GM12872 (cell line): Measurements from ENCODE around the gene SDF4.

Source experiments
- TF ChIP-seq, protein P1 (sequence below): IDR thresholded peaks from 3 replicates; pipeline ENCODE4 v1.5.1; 2011; ENCODE audit warnings: low read depth, mild to moderate bottlenecking, low read length, moderate library complexity; ENCODE audit not compliant: insufficient read depth

SDF4 gene

DNA sequence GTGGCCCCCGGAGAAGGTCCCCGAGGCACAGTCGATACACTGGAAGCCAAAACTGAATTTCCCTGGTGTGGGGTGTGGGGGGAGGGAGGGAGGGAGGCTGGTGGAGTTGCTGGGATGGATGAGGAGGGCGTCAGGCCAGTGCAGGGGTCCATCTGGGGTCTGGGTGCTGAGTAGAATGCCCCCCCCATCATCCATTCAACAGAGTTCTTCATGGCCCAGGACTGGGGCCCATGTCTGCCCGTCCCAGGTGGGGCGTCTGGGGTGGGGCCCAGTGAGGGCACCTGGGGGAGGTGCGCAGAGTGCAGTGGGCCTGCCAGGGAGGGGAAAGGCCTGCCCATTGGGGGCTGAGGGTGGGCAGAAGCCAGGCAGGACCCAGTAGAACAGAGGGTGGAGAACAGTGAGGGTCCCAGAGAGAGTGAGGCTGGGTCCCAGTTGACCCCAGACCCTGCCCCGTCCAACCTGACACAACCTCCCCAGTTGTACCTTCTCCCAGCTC lies 27.3 kb downstream of the SDF4 start:
- TF ChIP-seq, protein P1, sequence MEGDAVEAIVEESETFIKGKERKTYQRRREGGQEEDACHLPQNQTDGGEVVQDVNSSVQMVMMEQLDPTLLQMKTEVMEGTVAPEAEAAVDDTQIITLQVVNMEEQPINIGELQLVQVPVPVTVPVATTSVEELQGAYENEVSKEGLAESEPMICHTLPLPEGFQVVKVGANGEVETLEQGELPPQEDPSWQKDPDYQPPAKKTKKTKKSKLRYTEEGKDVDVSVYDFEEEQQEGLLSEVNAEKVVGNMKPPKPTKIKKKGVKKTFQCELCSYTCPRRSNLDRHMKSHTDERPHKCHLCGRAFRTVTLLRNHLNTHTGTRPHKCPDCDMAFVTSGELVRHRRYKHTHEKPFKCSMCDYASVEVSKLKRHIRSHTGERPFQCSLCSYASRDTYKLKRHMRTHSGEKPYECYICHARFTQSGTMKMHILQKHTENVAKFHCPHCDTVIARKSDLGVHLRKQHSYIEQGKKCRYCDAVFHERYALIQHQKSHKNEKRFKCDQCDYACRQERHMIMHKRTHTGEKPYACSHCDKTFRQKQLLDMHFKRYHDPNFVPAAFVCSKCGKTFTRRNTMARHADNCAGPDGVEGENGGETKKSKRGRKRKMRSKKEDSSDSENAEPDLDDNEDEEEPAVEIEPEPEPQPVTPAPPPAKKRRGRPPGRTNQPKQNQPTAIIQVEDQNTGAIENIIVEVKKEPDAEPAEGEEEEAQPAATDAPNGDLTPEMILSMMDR = no peak

DNA sequence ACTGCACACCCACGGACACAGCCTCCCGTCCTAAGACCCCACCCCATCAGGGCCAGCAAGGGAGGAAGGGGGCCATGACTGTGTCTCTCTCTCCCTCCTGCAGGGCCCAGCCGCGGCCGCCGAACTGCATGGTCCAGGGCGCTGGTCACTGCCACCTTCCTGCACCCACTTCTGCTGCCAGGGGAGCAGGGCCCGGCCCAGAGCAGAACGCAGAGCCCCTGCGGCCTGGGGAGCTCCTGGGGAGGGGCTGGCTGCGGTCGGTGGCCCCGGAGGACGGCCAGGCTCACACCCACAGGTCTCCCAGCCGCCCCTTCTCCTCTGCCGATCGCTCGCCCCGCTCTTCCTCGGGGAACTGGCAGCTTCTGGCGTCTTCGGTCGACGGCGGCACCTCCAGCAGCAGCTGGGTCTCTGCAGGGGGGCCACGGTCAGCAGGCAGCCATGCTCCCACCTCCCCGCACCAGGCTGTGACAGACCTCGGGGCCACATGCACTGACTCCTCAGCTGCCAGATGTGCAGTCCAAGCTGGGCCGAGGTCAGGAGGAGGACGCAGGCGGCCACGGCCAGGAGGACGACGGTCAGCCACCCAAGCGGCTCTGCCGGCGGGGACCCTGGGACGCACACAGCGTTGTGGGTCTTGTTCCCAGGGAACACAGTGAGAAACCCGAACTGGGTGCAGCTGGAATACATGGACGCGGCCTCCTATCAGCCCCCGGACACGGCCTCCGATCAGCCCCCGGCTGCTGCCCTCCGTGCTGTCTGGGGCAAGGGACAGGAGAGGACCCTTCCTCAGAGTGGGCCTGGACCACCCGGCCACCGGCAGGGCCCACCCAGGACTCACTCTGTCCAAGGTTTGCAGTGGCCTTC lies 28.0 kb downstream of the SDF4 start:
- TF ChIP-seq, protein P1 = no peak

DNA sequence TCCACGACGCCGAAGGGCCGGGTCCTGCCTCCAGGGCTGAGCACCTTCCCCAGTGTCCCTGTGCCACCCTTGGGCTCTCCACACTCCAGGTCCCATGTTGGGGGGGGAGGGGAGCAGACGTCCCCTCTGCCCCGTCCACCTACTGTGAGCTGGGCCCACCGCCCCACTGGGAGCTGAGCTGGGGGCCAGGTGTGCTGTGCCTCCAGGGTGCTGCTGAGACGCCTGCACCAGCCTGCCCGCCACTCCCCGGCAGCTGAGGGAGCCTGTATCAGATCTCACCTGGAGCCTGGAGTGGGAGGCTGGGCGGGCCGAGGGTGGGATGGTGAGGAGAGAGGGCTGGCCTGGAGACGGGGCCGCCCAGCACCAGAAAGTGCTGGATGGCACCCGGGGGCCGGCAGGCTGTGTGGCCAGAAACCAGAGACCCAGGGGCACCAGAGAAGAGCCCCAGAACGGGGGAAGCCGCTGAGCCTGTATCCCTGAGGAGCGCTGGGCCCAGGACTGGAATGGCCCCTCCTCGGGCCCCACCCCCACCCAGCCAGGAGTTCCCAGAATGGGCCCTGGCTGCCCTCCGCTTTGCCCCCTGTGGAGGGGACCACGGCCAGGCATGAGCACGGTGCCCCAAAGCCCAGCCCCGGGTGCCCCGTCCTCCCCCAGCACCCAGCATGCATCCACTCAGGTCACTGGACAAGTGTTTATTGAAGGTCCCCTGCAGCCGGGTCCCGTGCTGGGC lies 28.8 kb downstream of the SDF4 start:
- TF ChIP-seq, protein P1 = no peak

DNA sequence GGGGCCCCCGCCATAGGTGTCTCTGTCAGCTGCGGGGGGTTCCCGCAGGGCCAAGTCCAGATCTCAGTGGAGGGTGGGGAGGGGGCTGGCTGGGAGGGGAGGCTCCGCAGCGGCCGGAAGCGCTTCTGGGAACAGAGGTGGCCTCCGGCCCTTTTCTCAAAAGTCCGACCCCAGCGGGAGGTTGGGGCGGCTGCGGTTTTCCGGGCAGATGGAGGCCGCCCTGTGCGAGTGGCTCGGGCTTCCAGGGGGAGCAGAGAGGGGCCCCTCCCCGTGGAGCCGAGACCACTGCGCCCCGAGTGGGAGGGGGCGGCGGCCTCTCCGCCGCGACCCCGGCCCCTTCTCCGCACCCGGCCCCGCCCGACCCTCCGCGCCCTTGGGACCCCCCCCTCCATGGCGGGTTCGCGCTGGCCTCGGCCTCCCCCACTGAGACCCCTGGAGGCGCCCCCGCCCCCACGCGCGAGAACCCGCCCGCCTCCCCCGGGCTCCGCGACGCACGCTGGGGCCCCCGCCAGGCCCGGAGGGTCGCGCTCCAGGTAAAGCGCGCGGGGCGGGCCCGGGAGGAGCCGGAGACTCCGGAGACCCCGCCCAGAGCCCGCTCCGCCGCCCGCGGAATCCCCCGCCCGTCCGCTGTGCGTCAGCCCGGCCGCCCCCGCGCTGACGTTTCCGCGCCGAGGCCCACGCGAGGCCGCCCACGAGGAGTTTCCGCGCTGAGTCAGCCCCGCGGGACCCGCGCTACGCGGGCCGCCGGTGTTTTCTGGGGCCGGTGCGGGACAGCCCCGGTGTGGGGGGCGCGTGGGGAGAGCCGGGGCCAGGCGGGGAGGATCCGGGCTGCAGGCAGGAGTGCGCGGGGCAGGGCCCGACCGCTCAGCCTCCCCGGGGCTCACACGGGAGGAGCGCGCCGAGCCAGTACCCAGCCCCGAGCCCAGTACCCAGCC lies 30.7 kb downstream of the SDF4 start:
- TF ChIP-seq, protein P1 = no peak

DNA sequence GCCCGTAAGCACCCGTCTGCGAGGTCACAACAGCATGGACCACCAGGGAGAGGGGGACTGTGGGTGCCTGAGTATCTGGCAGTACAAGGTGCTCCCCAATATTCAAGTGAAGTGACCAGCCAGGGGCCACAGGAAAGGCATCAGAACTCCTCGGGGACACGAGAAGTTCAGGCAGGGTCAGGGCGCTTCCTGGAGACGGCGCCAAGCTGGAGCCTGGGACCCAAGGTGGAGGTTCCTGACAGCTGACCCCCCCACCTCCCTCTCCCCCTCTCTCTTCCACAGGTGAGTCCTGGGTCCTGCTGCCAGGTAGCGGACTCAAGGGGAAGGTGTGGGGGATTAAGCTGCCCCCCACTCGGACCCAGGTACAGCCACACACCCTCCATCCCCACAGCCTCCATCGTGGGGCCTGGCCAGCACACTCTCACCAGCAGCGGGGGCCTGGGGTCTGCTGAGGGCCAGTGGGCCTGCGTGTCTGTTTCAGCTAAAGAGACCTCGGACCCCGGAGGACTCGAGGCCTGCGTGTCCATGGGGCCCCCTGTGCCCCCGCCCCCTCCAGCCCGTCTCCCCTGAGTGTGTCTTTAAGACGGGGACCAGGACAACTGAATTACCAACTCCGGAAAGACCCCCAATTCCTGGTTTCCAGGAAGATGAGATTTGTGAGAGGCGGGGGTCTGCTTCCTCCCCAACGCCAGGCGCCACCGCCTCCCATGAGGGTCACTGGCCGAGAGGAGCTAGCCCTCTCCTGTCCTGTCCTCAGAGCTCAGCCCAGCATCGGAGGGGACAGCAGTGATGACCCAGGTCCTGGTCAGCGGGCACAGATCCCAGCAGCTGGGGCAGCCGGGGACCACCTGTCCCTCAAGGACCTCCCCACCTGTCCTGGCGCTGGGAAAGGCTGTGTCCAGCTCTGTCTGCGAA lies 31.6 kb downstream of the SDF4 start:
- TF ChIP-seq, protein P1 = no peak

DNA sequence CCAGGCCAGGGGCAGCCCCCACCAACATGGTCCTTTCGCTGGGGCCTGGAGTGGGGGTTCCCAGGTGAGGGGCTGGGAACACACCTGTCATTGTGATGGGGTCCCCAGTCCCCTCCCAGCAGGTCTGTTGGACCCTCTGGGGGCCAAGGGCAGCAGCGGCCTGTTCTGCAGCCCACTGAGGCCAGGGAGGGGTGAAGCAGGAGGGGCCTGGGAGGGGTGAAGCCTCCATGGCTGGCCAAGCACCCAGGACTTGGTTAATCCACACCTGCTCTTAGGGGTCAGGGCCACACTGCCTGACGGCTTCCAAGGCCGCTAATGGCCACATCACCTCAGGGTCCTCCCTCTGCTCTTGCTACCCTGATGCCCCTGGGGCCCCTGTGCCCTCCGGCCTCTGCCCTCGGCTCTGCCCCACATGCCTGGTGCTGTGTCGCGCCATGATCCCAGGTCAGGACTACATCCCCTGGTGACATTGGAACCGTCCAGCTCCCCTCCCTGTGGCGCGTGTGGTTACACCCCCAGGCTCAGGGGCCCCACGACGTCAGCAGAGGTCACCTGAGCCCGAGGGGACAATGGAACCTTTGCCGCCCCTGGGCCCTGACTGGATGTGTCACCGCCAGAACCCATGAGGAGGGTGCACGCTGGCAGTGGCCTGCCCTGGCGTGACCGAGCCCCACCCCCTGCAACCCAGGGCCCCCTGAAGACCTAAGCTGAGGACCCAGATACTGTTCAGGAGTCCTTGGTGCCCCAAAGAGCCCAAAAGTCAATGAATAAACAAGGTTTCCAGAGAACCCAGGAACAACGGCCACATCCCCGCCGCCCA lies 32.5 kb downstream of the SDF4 start:
- TF ChIP-seq, protein P1 = no peak
